ENCODE measurements around the gene RGS9BP. TPM values are rescaled to one million over a fixed set of nuclear protein-coding genes. Genes with fewer than 3 reads are reported as not detected.

Gene RGS9BP
- total and polyA plus RNA-seq, 10 of the 15 experiments (the other 5 are each of a cell fraction or from before 2014, with no cell fraction given): 0.01 to 0.10 (median 0.05) TPM; not detected in 6

- TF ChIP-seq NKRF (conservative IDR thresholded peaks at IDR 0.05) (no peak), E2F4 (IDR thresholded peaks at IDR 0.05; ENCODE audit: low read depth, low read length) (no peak), ESRRA (IDR thresholded peaks at IDR 0.05; ENCODE audit: low read length) (no peak), SMARCA5 (IDR thresholded peaks at IDR 0.05) (no peak)
- TF ChIP-seq, protein P1, sequence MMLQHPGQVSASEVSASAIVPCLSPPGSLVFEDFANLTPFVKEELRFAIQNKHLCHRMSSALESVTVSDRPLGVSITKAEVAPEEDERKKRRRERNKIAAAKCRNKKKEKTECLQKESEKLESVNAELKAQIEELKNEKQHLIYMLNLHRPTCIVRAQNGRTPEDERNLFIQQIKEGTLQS (IDR thresholded peaks at IDR 0.05; ENCODE audit: borderline replicate concordance, extremely low read depth, low read depth, low read length): no peak
Observed at GRCh38 chr19:32674931-32675719, 523 bp upstream of the RGS9BP start, which contains the start of gene ANKRD27 (continued).

DNA sequence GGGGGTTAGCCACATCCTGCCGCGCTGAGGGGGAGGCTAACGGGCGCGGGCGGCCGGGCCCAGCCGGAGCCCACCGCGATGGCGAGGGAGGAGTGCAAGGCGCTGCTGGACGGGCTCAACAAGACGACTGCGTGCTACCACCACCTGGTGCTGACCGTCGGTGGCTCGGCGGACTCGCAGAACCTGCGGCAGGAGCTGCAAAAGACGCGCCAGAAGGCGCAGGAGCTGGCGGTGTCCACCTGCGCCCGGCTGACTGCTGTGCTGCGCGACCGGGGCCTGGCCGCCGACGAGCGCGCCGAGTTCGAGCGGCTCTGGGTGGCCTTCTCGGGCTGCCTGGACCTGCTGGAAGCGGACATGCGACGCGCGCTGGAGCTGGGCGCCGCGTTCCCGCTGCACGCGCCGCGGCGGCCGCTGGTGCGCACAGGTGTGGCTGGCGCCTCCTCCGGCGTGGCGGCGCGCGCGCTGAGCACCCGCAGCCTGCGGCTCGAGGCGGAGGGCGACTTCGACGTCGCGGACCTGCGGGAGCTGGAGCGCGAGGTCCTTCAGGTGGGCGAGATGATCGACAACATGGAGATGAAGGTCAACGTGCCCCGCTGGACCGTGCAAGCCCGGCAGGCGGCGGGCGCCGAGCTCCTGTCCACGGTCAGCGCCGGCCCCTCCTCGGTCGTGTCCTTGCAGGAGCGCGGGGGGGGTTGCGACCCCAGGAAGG, 692 bp downstream of the RGS9BP start:
- no peaks in the 10 kb centered on the region for H3K36me3 ChIP-seq (ENCODE audit: control insufficient read depth in 2 of 2, insufficient read depth in 2 of 2, low read length in 1 of 2)
- no peak overlapping the region for H3K9ac ChIP-seq (ENCODE audit: control insufficient read depth, insufficient read depth, low read length)
- no peak for DNase-seq (ENCODE audit: low read depth, low spot score)
- TF ChIP-seq LARP7 (IDR thresholded peaks at IDR 0.05): 0 out of 2 replicates have a peak, but pooled peaks have one; percentile 28
- peak; percentile 50 for TF ChIP-seq SUZ12 (IDR thresholded peaks at IDR 0.05; ENCODE audit: unreplicated experiment)
- no peak for TF ChIP-seq NFIC (IDR thresholded peaks at IDR 0.05; ENCODE audit: low read depth, low read length)
- peak; percentile 35 for TF ChIP-seq HDAC6 (IDR thresholded peaks at IDR 0.05; ENCODE audit: unreplicated experiment)
- TF ChIP-seq RUNX3 (IDR thresholded peaks at IDR 0.05; ENCODE audit: low read length): peak; percentile 39; the same call in 1 of the 2 replicates
- TF ChIP-seq, protein P2, sequence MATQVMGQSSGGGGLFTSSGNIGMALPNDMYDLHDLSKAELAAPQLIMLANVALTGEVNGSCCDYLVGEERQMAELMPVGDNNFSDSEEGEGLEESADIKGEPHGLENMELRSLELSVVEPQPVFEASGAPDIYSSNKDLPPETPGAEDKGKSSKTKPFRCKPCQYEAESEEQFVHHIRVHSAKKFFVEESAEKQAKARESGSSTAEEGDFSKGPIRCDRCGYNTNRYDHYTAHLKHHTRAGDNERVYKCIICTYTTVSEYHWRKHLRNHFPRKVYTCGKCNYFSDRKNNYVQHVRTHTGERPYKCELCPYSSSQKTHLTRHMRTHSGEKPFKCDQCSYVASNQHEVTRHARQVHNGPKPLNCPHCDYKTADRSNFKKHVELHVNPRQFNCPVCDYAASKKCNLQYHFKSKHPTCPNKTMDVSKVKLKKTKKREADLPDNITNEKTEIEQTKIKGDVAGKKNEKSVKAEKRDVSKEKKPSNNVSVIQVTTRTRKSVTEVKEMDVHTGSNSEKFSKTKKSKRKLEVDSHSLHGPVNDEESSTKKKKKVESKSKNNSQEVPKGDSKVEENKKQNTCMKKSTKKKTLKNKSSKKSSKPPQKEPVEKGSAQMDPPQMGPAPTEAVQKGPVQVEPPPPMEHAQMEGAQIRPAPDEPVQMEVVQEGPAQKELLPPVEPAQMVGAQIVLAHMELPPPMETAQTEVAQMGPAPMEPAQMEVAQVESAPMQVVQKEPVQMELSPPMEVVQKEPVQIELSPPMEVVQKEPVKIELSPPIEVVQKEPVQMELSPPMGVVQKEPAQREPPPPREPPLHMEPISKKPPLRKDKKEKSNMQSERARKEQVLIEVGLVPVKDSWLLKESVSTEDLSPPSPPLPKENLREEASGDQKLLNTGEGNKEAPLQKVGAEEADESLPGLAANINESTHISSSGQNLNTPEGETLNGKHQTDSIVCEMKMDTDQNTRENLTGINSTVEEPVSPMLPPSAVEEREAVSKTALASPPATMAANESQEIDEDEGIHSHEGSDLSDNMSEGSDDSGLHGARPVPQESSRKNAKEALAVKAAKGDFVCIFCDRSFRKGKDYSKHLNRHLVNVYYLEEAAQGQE (IDR thresholded peaks at IDR 0.05; ENCODE audit: low read depth, low read length): no peak
- 0 out of 3 replicates have a peak, but pooled peaks of 1 of the 2 experiments have one; percentile 48 for TF ChIP-seq EGR1 (IDR thresholded peaks at IDR 0.05; ENCODE audit: borderline replicate concordance in 1 of 2, low read depth in 2 of 2, low read length in 2 of 2)
- no peak for TF ChIP-seq CBFB (IDR thresholded peaks at IDR 0.05; ENCODE audit: low read depth)

More for the DNA sequence above, 692 bp downstream of the RGS9BP start:
- WGBS (ENCODE audit: insufficient coverage, insufficient replicate concordance, low lambda C conversion rate, missing lambda C conversion rate): 28% methylated on average over 74 of the region's 93 CpGs
- ATAC-seq (no peak), FAIRE-seq (no peak)
- Histone ChIP-seq H3K4me1 (ENCODE audit: control insufficient read depth, insufficient read depth, low read length) (peaks cover 20% of the 10 kb centered on the region), H3K79me2 (ENCODE audit: control insufficient read depth, insufficient read depth, low read length) (peaks cover 31% of the 10 kb centered on the region), H3K27me3 (replicated peaks in 1 of 2; ENCODE audit: control insufficient read depth in 2 of 2, insufficient read depth in 2 of 2, low read length in 1 of 2) (peaks cover 2 to 7% of the 10 kb centered on the region in 2 experiments; a peak in 3 of 4 replicates), H3K27ac (ENCODE audit: control insufficient read depth, insufficient read depth) (no peak overlapping the region), H2AFZ (ENCODE audit: control insufficient read depth, low read depth, low read length) (peak overlapping the region; percentile 85), H3K4me3 (peak overlapping the region; percentile 72; the same call in 1 of the 2 replicates), H3K9me3 (replicated peaks; ENCODE audit: control insufficient read depth, insufficient read depth, low read length) (no peaks in the 10 kb centered on the region; the same call in 2 of the 3 replicates), H4K20me1 (ENCODE audit: control insufficient read depth, insufficient read depth) (0 out of 2 replicates have a peak, but pooled peaks cover 2% of the 10 kb centered on the region), H3K4me2 (ENCODE audit: control insufficient read depth, insufficient read depth) (peak overlapping the region; percentile 94)
- ChIA-PET CTCF (interaction anchor here (1.6 kb wide), 1 partner anchor 77 kb away, joined by 4 read pairs; no protein-coding TSS in a partner anchor), RAD21 (ENCODE audit: unreplicated experiment) (no interaction called here), SMC1A (ENCODE audit: uncharacterized antibody, unreplicated experiment) (interaction anchor here (1.4 kb wide), 1 partner anchor 15 kb away, joined by 4 read pairs; no protein-coding TSS in a partner anchor), POLR2A (interaction anchor here (1.1 kb wide), 1 partner anchor 15 kb away, joined by 3 read pairs; the partner anchor contains the start of gene NUDT19)
- BruUV-seq (replicated peaks): no TSS peak
- in situ Hi-C loops (cut with MboI): no loop called here
- intact Hi-C loops (cut with micrococcal nuclease; ENCODE audit: unreplicated experiment): no loop called here
